Camera-type eye (tissue), 1 donor: ENCODE data around the gene IDH2. TPM values are rescaled to one million over a fixed set of nuclear protein-coding genes. Genes with fewer than 3 reads are reported as not detected.

ENCODE experiments used
- total RNA-seq: library from RNA; depleted of rRNA; stranded (reverse); fragments of >200 nt; gene quantifications from one replicate; pipeline ENCODE4 v1.2.3, GENCODE V29; 2014

Gene IDH2
- 92.2 TPM for total RNA-seq

DNA sequence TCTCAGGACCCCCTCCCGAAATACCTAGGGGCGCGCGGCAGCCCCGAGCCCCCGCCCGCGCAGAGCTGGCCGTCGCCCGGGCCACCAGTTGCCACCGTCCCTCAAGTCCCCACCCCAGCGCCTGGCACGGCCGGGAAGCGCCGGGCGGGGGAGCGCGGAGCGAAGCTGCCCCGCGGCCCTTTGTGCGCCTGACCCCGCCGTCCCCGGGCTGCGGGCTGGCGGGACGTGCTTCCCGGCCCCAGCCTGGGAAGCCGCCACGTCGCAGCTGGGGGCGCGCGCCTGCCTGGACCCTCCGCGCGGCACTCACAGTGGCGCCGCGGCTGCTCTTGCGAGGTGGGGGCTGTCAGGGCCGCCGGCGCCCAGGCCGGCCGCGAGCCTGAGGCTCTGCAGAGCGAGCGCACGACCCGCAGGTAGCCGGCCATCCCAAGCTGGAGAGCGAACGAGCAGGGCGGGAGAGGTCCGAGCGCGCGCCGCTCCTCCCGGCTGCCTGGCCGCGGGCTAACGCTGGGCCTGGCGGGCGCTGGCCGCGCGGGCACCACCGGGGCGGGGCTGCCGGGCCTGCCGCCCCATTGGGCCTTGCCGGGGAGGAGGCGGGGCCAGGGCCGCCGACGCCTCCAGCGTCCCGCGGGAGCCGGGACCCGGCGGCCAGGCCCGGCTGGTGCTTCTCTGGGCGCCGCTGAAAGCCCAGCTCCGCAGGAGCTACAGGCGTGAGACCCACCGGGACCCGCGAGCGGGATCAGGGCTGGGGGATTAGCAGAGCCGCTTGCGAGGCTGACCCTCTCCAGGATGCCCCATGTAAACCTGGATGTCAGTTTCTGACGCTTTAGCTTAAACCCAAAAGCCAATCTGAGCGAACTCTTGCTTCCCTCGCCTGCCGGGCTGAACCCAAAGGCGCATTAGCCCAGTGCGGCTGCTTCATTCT, at the start of gene IDH2:
IDH2 (minus strand) TSS at position 500 of the 922 bp plus-strand sequence; CDS start at position 422, 78 bp downstream.

Other genes starting within 250 kb of the IDH2 start
- 82.4 TPM for gene AP3S2, start 208.5 kb downstream of the IDH2 start, total RNA-seq
- gene ARPIN, start 189.5 kb downstream of the IDH2 start, total RNA-seq: 28.5 TPM
- 11.7 TPM for gene ZNF710, start 101.1 kb downstream of the IDH2 start, total RNA-seq
- gene SEMA4B, start 98.9 kb upstream of the IDH2 start, total RNA-seq: 93.7 TPM
- gene CIB1, start 131.5 kb upstream of the IDH2 start, total RNA-seq: 8.6 TPM
- 15.3 TPM for gene GDPGP1, start 131.7 kb upstream of the IDH2 start, total RNA-seq
- gene TTLL13, start 147.1 kb upstream of the IDH2 start, total RNA-seq: not detected
- 161 TPM for gene NGRN, start 163.2 kb upstream of the IDH2 start, total RNA-seq
- 4.4 TPM for gene ZNF774, start 249.8 kb upstream of the IDH2 start, total RNA-seq